ENCODE data around the gene TBC1D2. TPM values are rescaled to one million over a fixed set of nuclear protein-coding genes. Genes with fewer than 3 reads are reported as not detected.
"Not testable (repeated sequence)": the region's sequence is repeated elsewhere in the genome, so short reads cannot be mapped to it uniquely, and the experiment has no call there.

TBC1D2 gene
- total and polyA plus RNA-seq, 2 of the 4 experiments (the other 2 are of a cell fraction) = 36.9 to 62.7 TPM

- CTCF ChIA-PET; POLR2A ChIA-PET (ENCODE audit: unreplicated experiment); H3K9me3 ChIP-seq (ENCODE audit: control insufficient read depth, insufficient read depth, low read length); dilution Hi-C loops (cut with HindIII; ENCODE audit: low sequenced_read_pairs, unreplicated experiment); H2AFZ ChIP-seq (replicated peaks; ENCODE audit: low read length, poor library complexity); H3K36me3 ChIP-seq (ENCODE audit: control insufficient read depth, insufficient read depth, low read length); H3K4me1 ChIP-seq (ENCODE audit: control insufficient read depth, insufficient read depth, low read length); DNase-seq; H2AK9ac ChIP-seq (replicated peaks; ENCODE audit: low read depth, low read length, poor library complexity); H4K20me1 ChIP-seq (ENCODE audit: insufficient read depth, low read length); ATAC-seq (ENCODE audit: low read depth); H3K27ac ChIP-seq (ENCODE audit: insufficient read depth, low read length); H3K27me3 ChIP-seq (ENCODE audit: control insufficient read depth, insufficient read depth, low read length); H3K4me3 ChIP-seq (ENCODE audit: insufficient read depth, low read depth, low read length); H3K79me1 ChIP-seq (ENCODE audit: low read depth in 1 of 2, low read length in 2 of 2); H3K56ac ChIP-seq (ENCODE audit: extremely low read depth, insufficient read depth, low read length); H3K23ac ChIP-seq (ENCODE audit: low read depth, low read length); BruUV-seq (replicated peaks); H3K9ac ChIP-seq (ENCODE audit: low read depth, low read length); H3K4me2 ChIP-seq (ENCODE audit: low read depth, low read length); in situ Hi-C loops (cut with MboI; ENCODE audit: low sequenced_read_pairs); H3K9me1 ChIP-seq (ENCODE audit: insufficient read depth, low read length): not testable (repeated sequence)
- Histone ChIP-seq H3K4ac (ENCODE audit: low read depth, low read length) (peak overlapping the region; percentile 61; the same call in 1 of the 2 replicates), H2BK20ac (ENCODE audit: low read depth, low read length) (peak overlapping the region; percentile 81), H3K14ac (replicated peaks; ENCODE audit: low read depth, low read length) (peak overlapping the region; percentile 79), H4K8ac (ENCODE audit: low read depth in 2 of 2, low read length in 2 of 2) (peak overlapping the region; percentile 73 to 79), H2AK5ac (ENCODE audit: low read depth, low read length) (peak overlapping the region; percentile 66), H3K18ac (ENCODE audit: low read depth, low read length) (peak overlapping the region; percentile 89), H4K91ac (ENCODE audit: insufficient read depth, low read depth, low read length) (peak overlapping the region; percentile 64), H2BK15ac (ENCODE audit: low read depth, low read length) (peak overlapping the region; percentile 48; the same call in 2 of the 3 replicates), H2BK120ac (ENCODE audit: low read depth, low read length) (peak overlapping the region; percentile 84), H2BK5ac (ENCODE audit: low read depth, low read length, poor library complexity, severe bottlenecking) (peak overlapping the region; percentile 24), H4K5ac (ENCODE audit: low read depth, low read length) (peak overlapping the region; percentile 81; the same call in 1 of the 2 replicates)
- 29% methylated on average over 5 of the region's 10 CpGs; no CpG with 5 or more reads in 1 of the 2 experiments for WGBS, 2 experiments (ENCODE audit: extremely low coverage in 2 of 2, insufficient read length in 1 of 2)
- intact Hi-C loops (cut with micrococcal nuclease) = loop anchor here (10.0 kb wide), 1 partner anchor 555 kb away; no protein-coding TSS in a partner anchor
These were observed 14.2 kb upstream of the TBC1D2 start for GRCh38 chr9:98269652-98270051.

DNA sequence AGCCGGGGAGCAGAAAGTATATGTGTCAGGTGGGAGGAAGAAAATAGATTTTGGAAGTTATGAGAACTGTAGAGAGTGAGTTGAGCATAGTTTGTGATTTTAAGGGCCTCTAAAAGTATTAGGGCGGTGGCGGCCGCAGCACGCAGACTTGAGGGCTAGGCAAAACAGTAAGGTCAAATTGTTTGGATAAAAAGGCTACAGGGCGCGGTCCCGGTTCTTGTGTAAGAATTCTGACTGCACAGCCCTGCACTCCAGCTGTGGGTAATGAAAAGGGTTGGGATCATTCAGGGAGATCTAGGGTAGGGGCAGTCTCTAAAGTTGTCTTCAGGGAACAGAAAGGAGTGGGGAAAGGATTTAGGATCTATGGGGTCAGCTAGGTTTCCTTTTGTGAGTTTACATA lies 12.1 kb upstream of the TBC1D2 start:
- H4K8ac ChIP-seq (ENCODE audit: low read depth in 2 of 2, low read length in 2 of 2); H3K23ac ChIP-seq (ENCODE audit: low read depth, low read length); H2AK9ac ChIP-seq (replicated peaks; ENCODE audit: low read depth, low read length, poor library complexity); BruUV-seq (replicated peaks); in situ Hi-C loops (cut with MboI; ENCODE audit: low sequenced_read_pairs); CTCF ChIA-PET; H2AFZ ChIP-seq (replicated peaks; ENCODE audit: low read length, poor library complexity); H3K9me1 ChIP-seq (ENCODE audit: insufficient read depth, low read length); ATAC-seq (ENCODE audit: low read depth); H3K36me3 ChIP-seq (ENCODE audit: control insufficient read depth, insufficient read depth, low read length); H3K27me3 ChIP-seq (ENCODE audit: control insufficient read depth, insufficient read depth, low read length); POLR2A ChIA-PET (ENCODE audit: unreplicated experiment); H2BK15ac ChIP-seq (ENCODE audit: low read depth, low read length); H3K4ac ChIP-seq (ENCODE audit: low read depth, low read length); H2BK20ac ChIP-seq (ENCODE audit: low read depth, low read length); H4K91ac ChIP-seq (ENCODE audit: insufficient read depth, low read depth, low read length); H3K18ac ChIP-seq (ENCODE audit: low read depth, low read length); H3K9me3 ChIP-seq (ENCODE audit: control insufficient read depth, insufficient read depth, low read length); DNase-seq; H4K20me1 ChIP-seq (ENCODE audit: insufficient read depth, low read length); H3K14ac ChIP-seq (replicated peaks; ENCODE audit: low read depth, low read length); H3K79me1 ChIP-seq (ENCODE audit: low read depth in 1 of 2, low read length in 2 of 2); H3K27ac ChIP-seq (ENCODE audit: insufficient read depth, low read length); H4K5ac ChIP-seq (ENCODE audit: low read depth, low read length); H3K4me3 ChIP-seq (ENCODE audit: insufficient read depth, low read depth, low read length); dilution Hi-C loops (cut with HindIII; ENCODE audit: low sequenced_read_pairs, unreplicated experiment); H2BK5ac ChIP-seq (ENCODE audit: low read depth, low read length, poor library complexity, severe bottlenecking); H2AK5ac ChIP-seq (ENCODE audit: low read depth, low read length); H3K56ac ChIP-seq (ENCODE audit: extremely low read depth, insufficient read depth, low read length); H3K4me1 ChIP-seq (ENCODE audit: control insufficient read depth, insufficient read depth, low read length); H3K4me2 ChIP-seq (ENCODE audit: low read depth, low read length); H3K9ac ChIP-seq (ENCODE audit: low read depth, low read length): not testable (repeated sequence)
- 0 out of 2 replicates have a peak overlapping the region, but pooled peaks have one; percentile 23 for H2BK120ac ChIP-seq (ENCODE audit: low read depth, low read length)
- no CpG with 5 or more reads among the region's 8 CpGs for WGBS, 2 experiments (ENCODE audit: extremely low coverage in 2 of 2, insufficient read length in 1 of 2)
- intact Hi-C loops (cut with micrococcal nuclease) = loop anchor here (10.0 kb wide), 1 partner anchor 553 kb away; no protein-coding TSS in a partner anchor

Data from IMR-90 (cell line).